ENCODE measurements around the gene FAM229A. TPM values are rescaled to one million over a fixed set of nuclear protein-coding genes. Genes with fewer than 3 reads are reported as not detected.

Gene FAM229A
- total and polyA plus RNA-seq, 4 donors = 1.6 to 3.3 (median 2.1) TPM

DNA sequence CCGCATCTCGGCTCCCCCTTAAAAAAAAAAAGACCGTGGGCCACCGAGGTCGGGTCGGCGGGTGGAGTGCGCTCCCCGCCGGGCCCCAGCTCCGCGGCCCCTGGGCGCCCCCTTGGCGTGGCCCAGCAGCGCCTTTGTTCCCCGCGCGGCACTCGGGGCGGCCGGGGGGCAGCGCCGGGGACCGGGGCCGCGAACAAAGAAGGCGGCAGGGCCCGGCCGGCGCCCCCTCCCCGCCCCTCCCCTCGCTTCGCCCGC lies 26.8 kb downstream of the FAM229A start (continued):
- no peak for TF ChIP-seq RXRA (IDR thresholded peaks at IDR 0.05)
- no peak for TF ChIP-seq FOXA1 (IDR thresholded peaks at IDR 0.05)

DNA sequence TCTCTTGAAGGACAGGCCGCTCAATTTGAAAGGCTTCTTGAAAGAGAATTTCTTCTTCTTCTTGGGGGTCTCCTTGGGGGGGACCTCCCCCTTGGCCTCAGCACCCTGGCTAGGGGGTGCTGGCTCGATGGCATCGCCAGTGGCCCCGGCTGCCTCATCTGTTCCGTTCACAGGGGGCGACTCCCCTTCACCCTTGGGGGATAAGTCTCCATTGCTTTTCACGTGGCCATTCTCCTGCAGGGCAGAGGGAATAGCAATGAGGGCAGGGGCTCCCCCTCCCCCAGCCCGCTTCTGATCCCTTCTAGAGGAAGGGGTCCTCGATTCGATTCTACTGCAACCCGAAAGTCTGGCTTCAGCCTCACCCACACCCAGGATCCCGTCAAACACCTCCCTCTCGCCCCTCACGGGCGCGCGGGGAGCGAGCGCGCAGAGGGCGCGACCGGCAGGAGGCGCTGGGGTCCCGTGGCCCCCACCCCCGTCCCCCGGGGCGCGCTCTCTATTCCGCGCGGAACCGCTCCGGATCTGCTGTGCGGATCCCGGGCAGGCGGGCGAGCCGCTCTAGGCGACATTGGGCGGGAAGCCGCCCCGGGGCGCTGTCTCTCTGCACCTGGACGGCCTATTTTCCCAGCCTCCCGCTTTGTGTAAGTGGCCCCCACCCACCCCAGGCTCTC lies 27.3 kb downstream of the FAM229A start:
- peak overlapping the region; percentile 15 to 66 (median 53) for H3K4me3 ChIP-seq (ENCODE audit: low read depth in 1 of 3, low read length in 3 of 3)
- TF ChIP-seq TAF1 (conservative IDR thresholded peaks at IDR 0.05) (no peak), RAD21 (IDR thresholded peaks at IDR 0.05) (peak; percentile 55 to 66)
- TF ChIP-seq, protein P1, sequence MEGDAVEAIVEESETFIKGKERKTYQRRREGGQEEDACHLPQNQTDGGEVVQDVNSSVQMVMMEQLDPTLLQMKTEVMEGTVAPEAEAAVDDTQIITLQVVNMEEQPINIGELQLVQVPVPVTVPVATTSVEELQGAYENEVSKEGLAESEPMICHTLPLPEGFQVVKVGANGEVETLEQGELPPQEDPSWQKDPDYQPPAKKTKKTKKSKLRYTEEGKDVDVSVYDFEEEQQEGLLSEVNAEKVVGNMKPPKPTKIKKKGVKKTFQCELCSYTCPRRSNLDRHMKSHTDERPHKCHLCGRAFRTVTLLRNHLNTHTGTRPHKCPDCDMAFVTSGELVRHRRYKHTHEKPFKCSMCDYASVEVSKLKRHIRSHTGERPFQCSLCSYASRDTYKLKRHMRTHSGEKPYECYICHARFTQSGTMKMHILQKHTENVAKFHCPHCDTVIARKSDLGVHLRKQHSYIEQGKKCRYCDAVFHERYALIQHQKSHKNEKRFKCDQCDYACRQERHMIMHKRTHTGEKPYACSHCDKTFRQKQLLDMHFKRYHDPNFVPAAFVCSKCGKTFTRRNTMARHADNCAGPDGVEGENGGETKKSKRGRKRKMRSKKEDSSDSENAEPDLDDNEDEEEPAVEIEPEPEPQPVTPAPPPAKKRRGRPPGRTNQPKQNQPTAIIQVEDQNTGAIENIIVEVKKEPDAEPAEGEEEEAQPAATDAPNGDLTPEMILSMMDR (IDR thresholded peaks at IDR 0.05; ENCODE audit: low read depth, low read length, missing input control) = peak; percentile 47
- no peaks in the 10 kb centered on the region for H3K27me3 ChIP-seq (ENCODE audit: control insufficient read depth in 4 of 4, insufficient read depth in 4 of 4, low read length in 3 of 4)
- no peaks in the 10 kb centered on the region for H3K9me3 ChIP-seq (ENCODE audit: control insufficient read depth in 4 of 4, low read length in 3 of 4)
- peaks cover 2 to 22% (median 8%) of the 10 kb centered on the region in 4 donors for H3K4me1 ChIP-seq (ENCODE audit: control insufficient read depth in 4 of 4, insufficient read depth in 4 of 4, low read length in 3 of 4)
- WGBS = 10% methylated on average over 46 of the region's 46 CpGs
- peak overlapping the region in 1 of 2 donors; percentile 50 for H3K9ac ChIP-seq (ENCODE audit: low read depth in 1 of 2, low read length in 2 of 2)
- peaks cover 1 to 31% (median 19%) of the 10 kb centered on the region in 4 donors for H3K36me3 ChIP-seq (ENCODE audit: control insufficient read depth in 4 of 4, insufficient read depth in 3 of 4, low read depth in 1 of 4, low read length in 3 of 4)
- no peak overlapping the region for H3K27ac ChIP-seq (ENCODE audit: low read depth in 1 of 2, low read length in 2 of 2)
- DNase-seq (ENCODE audit: low spot score) = peak; percentile 59

DNA sequence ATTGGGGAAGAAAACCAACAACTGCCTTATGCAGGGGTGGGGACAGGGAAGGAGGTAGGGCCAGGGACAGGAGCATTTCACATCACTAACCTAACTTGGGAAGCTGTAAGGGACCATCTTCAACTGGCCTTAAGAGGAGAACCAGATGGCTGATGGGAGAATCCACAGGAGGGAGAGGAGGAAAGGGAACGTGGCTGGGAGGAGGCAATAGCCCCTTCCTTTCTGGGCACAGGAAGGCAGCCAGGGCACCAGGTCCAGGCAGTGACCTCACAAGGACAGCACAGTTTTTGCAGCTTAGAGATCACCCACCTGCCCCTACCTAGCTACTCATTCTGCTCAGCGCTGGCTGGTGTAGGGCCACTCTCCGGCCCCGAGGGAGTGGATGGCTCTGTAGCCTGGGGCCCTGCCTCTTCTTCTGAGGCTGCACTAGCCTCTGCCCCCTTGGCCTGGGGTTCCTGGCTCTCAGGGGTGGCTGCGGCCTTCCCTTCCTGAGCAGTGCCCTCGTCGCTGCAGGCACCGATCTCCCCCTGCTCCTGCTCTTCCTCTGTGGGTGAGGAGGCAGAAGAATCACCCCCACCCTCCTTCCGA lies 27.9 kb downstream of the FAM229A start:
- no peak overlapping the region for H3K9ac ChIP-seq (ENCODE audit: low read depth in 1 of 2, low read length in 2 of 2)
- peak overlapping the region in 2 of 3 donors; percentile 15 to 66 for H3K4me3 ChIP-seq (ENCODE audit: low read depth in 1 of 3, low read length in 3 of 3)
- peak overlapping the region in 1 of 2 donors; percentile 23 for H3K27ac ChIP-seq (ENCODE audit: low read depth in 1 of 2, low read length in 2 of 2)
- H3K9me3 ChIP-seq (ENCODE audit: control insufficient read depth in 4 of 4, low read length in 3 of 4) = no peaks in the 10 kb centered on the region
- 63% methylated on average over 9 of the region's 9 CpGs for WGBS
- TF ChIP-seq, protein P2, sequence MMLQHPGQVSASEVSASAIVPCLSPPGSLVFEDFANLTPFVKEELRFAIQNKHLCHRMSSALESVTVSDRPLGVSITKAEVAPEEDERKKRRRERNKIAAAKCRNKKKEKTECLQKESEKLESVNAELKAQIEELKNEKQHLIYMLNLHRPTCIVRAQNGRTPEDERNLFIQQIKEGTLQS (IDR thresholded peaks at IDR 0.05) = no peak
- TF ChIP-seq RXRA (IDR thresholded peaks at IDR 0.05) (no peak), NR2F2 (IDR thresholded peaks at IDR 0.05) (no peak), EGR1 (IDR thresholded peaks at IDR 0.05; ENCODE audit: low read depth in 2 of 2) (no peak), TAF1 (conservative IDR thresholded peaks at IDR 0.05) (no peak), RAD21 (IDR thresholded peaks at IDR 0.05) (no peak), SP1 (IDR thresholded peaks at IDR 0.05) (no peak), HNF4G (IDR thresholded peaks at IDR 0.05) (no peak)
- TF ChIP-seq, protein P3, sequence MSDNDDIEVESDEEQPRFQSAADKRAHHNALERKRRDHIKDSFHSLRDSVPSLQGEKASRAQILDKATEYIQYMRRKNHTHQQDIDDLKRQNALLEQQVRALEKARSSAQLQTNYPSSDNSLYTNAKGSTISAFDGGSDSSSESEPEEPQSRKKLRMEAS (IDR thresholded peaks at IDR 0.05) = no peak
- TF ChIP-seq, protein P4, sequence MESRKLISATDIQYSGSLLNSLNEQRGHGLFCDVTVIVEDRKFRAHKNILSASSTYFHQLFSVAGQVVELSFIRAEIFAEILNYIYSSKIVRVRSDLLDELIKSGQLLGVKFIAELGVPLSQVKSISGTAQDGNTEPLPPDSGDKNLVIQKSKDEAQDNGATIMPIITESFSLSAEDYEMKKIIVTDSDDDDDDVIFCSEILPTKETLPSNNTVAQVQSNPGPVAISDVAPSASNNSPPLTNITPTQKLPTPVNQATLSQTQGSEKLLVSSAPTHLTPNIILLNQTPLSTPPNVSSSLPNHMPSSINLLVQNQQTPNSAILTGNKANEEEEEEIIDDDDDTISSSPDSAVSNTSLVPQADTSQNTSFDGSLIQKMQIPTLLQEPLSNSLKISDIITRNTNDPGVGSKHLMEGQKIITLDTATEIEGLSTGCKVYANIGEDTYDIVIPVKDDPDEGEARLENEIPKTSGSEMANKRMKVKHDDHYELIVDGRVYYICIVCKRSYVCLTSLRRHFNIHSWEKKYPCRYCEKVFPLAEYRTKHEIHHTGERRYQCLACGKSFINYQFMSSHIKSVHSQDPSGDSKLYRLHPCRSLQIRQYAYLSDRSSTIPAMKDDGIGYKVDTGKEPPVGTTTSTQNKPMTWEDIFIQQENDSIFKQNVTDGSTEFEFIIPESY (IDR thresholded peaks at IDR 0.05) = no peak
- TF ChIP-seq, protein P1 (IDR thresholded peaks at IDR 0.05; ENCODE audit: low read depth, low read length, missing input control) = no peak
- no peaks in the 10 kb centered on the region for H3K27me3 ChIP-seq (ENCODE audit: control insufficient read depth in 4 of 4, insufficient read depth in 4 of 4, low read length in 3 of 4)
- DNase-seq (ENCODE audit: low spot score) = no peak
- H3K4me1 ChIP-seq (ENCODE audit: control insufficient read depth in 4 of 4, insufficient read depth in 4 of 4, low read length in 3 of 4) = peaks cover 2 to 22% (median 8%) of the 10 kb centered on the region in 4 donors
- peaks cover 1 to 37% (median 22%) of the 10 kb centered on the region in 4 donors for H3K36me3 ChIP-seq (ENCODE audit: control insufficient read depth in 4 of 4, insufficient read depth in 3 of 4, low read depth in 1 of 4, low read length in 3 of 4)
